Activated gamma-delta T cell treated with anti-CD3 and anti-CD28 coated beads, Interleukin-2, amount 50 U/mL, for 16 hours (primary cell): Measurements from ENCODE around the gene CUX1.
"Not testable (repeated sequence)": the region's sequence is repeated elsewhere in the genome, so short reads cannot be mapped to it uniquely, and the experiment has no call there.

Experiments
- DNase-seq: peaks from one replicate; pipeline ENCODE4 v3.0.0-alpha.2; 2020; ENCODE audit warnings: low read depth

CUX1 gene

DNA sequence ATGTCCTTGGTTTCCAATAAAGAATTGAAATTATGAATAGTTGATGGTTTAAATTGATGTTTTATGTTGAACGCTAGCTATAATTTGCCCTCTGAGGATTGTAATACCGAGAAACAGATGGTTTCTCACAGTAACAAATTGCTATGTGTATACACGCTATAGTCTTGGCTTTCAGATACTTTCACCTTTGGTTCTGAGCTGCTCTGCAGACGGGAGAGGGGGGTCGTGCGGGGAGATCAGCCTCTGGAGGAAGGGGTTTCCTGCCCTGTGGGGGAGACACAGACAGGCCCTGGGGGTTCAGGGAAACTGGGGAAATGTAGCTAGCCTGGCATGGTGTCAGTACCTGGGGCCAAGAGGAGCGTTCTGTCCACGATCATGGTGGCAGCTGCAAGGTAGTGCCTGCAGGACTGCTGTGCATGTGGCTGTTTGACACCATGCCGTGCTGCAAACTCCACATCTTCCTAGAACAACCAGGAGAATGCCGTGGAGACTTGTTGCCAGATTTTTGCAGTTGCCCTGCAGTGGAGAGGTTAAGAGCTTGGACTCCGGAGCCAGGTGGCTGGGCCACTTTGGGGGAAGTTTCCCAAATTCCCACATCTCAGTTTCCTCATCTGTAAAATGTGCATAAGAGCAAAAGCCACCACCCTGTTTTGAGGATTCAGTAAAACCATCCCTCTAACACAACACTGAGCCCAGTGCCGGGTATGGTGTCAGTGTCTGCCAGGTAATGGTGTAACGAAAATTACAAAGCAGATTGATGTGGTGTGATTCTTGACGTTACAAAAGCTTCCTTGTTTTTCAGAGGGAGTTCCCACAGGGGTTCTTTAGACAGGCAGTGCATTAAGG is 167.9 kb downstream of the CUX1 start:
- DNase-seq: no peak

DNA sequence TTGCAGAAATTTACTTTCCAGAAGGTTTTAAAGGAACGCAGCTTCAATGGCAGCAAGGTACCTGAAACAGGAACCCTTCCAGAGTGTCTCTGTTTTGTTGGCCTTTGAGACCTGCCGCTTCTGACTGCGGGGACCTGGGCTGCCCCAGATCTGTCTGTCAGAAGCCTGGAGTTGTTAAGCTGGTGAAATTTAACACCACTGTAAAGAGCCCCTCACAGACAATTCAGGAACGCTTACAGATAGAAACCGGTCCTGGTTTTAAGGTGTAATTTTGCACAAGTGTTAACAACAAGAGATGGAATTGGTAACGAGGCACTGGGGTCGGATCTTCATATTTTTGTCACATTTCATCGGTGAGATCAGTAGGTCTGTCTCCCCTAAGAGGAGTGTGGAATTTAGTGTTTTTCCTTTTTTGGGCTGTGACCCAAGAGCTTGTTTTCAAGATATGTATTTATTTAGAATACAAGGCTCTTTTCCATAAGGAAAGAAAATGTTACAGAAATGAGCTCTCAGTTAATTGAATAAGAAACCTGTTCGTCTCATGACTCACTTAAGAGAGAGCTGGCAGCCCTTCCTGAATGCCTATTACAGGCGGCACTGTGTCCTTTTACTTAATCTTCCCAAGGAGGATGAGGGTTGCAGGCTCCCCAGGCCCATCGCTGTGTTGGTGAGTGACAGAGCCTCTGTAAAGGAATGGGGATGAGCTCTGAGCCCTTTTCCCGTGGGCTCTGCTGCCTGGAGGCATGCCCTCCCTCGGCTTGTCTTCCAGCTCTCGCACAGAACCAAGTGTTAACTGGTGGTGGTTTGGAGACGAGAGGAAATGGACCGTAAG is 168.7 kb downstream of the CUX1 start:
- no peak for DNase-seq

DNA sequence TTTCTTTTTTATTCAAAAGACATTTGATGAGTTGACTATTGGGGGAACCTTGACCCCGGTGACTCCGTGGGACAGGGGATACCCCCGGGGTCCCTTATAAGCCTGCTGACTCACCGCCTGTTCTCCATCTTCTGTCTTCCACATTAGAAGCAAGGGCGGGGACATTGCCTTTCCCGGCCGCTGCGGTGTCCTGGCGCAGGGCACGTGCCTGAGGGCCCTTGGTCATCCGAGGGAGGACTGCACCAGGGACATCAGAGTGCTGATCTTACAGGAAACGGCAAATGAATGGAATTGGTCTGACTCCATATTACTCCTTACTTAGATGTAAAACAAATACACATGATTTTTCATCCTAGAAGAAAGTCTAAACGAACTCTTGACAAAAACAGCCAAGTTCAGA is 170.1 kb downstream of the CUX1 start:
- DNase-seq: no peak

DNA sequence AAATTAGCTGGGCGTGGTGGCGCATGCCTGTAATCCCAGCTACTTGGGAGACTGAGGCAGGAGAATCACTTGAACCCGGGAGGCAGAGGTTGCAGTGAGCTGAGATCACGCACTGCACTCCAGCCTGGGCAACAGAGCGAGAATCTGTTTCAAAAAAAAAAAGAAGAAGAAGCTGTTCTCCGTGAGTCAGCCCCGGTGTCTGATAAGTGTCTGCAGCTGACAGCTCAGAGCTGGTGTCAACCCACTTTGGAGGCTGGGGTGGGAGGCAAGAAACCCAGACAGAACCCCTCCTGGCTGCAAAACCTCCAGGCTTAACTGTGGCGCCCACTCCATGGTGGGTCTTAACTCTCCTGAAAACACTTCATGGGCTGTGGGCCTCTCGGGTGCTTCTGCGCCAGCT is 170.6 kb downstream of the CUX1 start:
- not testable (repeated sequence) for DNase-seq

DNA sequence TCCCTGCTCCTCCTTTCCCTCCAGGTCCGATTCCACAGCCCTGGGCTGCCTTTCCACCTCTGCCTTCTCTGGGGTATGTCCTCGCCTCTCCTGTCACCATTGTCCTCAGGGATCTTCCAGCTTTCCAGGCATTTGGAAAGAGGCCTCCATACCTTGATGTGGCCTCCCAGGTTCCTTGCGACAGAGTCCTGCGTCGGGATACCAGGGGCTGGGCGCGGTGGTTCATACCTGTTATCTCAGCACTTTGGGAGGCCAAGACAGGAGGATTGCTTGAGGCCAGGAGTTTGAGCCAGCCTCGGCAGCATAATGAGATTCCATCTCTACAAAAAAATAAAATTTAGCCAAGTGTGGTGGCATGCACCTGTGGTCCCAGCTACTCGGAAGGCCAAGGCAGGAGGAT is 171.1 kb downstream of the CUX1 start:
- no peak for DNase-seq

DNA sequence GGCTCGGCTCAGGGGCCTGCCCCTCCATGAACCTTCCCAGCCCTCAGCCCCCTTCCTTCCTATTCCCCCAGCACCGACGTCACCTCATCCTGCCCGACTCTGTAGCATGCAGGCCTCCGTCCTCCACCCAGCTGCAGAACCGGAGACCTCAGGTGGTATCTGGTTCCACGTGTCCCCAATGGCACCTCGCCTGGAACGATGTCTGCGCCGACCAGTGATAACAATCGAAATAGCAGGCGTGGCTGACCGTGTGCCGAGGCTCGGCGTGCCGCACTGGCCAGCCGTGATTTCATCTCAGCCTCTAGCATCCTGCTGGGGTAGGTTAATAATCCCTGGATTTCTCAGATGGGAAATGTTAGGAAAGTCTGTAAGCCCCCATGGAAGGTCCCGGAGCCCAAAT is 171.7 kb downstream of the CUX1 start:
- no peak for DNase-seq

DNA sequence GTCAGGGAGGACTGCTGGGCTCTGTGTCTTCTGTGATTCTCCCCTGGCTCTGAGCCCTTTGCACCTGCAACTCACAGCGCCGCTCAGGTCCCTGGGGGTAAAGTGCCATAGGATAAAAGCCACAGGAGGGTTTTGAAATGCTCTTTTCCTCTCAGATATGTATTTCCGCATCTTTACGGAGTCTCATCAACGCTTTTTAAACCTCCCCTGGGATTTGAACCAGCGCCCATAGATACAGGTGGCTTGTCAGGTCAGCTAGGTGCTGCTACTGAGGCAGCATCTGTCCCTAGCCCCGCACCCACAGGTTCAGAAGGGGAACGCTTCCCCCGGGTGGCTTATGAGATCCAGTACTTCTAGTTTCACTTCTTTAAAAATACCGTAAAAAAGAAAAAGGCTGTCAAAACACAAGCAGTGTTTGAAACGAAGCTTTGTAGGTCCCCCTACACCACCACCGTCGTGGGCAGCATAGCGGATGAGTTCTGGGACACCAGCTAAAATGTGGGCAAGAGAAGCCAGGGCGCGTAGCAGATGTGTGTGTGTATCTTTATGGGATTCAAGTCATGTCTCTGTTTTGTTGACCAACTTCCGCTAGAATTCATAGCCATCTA is 173.5 kb downstream of the CUX1 start:
- DNase-seq: no peak

DNA sequence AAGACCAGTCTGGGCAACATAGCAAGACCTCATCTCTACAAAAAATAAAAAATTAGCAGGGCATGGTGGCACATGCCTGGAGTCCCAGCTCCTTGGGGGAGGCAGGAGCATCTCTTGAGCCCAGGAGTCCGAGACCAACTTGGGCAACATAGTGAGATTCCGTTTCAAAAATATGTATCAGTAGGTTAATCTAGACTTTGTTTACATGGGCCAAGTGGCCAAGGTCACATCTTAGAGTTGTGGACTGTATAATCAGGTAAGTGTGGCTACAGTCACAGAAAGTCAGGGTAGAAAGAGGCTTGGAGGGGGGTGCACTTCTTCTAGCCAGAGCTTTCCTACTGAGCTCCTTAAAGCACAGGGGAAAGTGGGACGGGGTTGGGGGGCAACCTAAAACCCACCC is 174.4 kb downstream of the CUX1 start:
- DNase-seq: no peak

DNA sequence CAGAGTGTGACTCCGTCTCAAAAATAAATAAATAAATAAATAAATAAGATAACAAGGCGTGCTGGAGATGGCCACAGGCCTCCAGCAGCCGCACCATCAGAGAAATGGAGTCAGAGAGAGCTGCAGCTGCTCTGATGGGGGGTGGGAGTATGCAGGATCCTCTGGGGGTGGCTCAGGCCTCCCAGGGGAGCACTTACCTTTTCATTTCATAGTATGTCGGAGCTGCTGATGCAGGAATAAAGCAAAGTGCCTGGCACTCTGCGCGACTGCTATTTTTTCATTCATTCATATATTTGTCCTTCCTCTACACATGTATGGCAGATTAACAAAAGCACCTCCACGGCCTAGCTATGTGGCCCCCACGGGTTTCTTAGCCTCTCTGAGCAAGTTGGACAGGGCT is 175.9 kb downstream of the CUX1 start:
- DNase-seq: no peak

DNA sequence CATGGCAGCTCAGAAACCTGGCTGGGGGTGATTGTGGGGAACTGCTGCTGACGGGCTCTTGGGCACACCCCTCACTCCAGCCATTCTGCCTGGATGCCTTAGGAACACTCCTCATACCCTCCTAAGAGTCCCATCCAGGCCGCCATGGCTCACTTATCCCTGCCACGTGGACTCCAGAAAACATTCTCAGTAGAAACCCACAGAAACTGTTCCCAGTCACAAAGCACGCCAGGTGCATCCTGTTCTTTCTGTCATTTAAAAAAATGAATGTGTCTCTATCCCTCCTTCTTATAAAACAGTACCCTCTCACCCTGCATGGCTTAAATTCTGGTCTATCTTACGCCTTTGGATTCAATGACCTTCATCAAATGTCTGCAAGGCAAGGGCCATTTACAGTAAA is 177.7 kb downstream of the CUX1 start:
- DNase-seq: no peak

DNA sequence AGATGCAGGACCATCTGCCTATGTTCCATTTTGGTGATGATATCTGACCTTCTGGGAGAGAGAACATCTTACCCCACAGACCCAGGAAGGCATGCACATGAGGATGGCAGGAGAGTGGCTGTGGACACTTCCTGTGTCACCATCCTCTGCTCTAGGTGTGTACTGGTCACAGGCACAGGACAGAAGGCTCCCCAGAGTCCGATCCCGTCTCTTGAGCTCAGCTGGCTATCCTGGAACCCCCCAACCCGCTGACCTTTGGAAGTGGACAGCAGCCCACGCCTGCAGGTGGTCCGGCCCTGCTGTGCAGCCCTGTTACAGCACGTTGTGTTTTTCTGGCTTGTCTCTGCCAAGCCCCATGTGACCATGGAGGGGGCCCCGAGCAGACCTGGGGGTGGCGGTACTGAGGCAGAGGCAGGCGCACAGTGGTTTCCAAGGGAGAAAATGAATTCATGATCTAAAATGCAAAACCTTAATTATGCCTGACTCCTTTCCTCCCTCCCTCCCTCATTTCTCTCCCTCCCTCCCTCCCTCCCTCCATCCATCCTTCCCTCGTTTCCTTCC is 178.8 kb downstream of the CUX1 start:
- no peak for DNase-seq

DNA sequence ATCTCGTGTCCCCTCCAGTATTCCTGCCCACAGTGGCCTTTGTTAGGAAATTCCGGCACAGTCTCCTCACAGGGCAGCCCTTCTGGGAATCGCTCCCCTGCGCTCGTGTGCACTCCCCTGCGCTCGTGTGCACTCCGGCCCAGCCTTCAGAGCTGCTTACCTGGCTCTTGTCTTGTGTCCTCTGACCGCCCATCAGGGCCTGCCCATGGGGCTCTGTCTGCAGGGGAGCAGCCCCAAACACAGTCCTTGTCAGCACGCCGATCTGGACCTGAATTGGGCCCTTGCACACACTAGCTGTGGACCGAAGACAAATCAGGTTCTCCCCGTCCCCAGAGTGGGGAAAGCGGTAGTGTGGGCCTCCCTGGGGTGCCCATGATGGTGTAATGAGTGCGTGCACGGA is 179.4 kb downstream of the CUX1 start:
- DNase-seq: no peak

DNA sequence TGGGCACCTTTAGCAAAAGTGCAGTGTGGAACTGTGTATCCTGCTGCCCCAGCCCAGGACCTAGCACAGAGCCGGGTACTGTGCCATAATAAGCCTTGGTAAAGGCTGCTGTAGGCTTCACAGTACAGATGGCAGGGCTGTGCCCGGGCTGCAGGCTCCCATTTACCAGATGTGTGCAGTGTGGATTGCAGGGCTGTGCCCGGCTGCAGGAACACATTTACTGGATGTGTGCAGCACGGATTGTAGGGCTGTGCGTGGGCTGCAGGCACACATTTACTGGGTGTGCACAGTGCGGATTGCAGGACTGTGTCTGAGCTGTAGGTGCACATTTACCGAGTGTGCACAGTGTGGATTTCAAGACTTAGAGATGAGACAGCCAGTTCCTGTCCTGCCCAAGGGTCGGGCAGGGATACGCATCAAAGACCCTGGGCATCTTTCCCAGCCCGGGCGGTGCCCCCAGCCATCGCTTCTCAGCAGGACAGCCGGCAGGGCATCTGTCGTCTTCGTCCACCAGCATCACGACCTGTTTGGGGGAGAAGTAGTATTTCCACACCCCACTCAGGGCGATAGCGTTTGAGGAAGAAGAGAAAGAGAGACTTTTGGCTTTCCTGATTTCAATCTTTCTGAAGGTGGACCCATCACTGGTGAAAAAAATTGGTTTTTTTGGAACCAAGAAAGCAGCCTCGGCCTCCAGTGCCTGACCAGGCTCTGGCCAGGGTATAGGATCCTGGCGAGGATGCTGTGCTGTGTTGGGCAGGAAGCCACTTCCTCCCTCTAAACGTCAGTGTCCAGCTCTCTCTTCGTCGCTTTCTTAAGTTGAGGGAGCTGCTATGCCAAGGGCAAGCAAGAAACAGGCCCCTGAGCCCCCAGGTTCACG is 180.8 kb downstream of the CUX1 start:
- DNase-seq: no peak

DNA sequence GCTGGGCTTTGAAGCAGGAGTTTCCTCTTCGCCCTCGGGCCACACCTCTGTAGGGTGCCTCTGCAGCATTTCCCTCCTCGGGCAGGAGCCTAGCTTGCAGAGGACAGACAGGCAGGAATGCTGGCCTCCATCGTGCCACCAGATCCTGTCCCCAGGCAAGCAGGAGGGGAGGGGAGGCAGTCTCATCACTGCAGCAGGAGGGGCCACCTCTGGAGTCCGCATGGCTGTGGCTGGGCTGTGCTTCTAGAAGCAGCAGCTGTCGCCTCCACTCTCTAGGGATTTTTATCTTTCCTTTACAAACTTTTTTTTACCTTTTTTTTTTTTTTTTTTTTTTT is 181.4 kb downstream of the CUX1 start:
- no peak for DNase-seq

DNA sequence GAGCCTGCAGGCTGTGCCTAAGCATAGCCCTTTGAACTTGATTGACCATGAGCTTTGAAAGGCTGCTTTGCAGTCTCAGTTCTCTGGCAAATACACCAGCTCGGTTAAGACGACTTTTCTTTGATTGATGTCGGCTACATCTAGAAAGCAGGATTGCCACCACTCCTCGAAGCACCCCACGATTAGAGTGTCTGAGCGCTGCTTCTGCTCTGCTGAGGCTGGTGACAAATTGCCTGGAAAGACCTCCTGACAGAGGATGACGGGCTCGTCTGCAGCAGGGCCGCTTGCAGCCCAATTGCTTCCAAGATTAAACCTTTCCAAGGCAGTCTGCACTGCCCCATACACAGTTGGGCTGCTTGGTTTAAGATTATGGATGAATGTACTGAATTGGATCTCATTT is 182.0 kb downstream of the CUX1 start:
- no peak for DNase-seq

DNA sequence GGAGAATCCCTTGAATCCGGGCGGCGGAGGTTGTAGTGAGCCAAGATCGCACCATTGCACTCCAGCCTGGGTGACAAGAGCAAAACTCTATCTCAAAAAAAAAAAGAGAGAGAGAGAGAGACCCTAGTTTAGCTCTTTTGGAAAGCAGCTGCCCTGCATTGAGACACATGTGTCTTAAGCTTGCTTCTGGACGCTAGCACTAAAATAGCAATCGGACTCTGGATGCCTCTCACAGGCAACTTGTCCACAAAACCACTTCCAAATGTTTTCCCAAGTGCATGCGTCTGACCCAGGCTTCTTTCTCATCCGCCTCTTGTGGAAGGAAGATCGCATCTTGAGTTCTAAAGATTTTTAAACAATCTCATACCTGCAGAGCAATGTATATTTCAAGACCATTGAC is 182.7 kb downstream of the CUX1 start:
- no peak for DNase-seq

DNA sequence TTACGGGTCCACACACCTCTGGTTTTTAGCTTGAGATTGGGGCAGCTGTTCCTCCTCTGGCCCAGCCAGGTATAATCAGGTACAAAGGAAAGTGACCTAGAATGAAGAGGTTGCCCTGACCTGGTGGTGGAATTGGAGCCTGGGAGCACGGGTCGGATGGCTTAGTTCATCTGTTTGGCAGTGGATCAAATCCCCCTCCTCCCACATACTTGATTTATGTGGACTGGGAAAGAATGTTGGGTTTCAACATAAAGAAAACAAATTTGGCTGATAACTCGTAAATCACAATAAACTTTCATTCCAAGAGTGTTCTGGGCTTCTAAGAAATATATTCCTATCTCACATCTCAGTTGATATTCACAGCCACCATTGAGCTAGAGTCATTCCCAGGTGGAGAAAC is 186.8 kb downstream of the CUX1 start:
- no peak for DNase-seq

DNA sequence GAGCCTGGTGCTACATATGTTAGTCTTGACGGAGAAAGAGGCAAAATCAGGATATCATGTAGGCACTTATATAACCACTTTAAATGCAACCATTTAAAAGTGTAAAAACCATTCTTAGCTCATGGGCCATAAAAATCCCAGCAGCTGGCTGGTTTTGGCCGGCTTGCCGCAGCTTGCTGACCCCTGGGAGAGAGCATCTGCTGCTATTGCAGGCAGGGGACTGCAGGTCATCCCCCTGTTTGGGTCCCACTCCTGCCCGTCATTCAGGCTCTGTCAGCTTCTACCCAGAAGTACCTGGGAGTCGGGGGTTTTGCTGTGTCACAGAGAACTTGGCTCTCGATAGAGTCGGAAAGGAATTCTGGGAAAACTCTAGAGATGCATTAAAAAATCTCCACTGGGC is 187.4 kb downstream of the CUX1 start:
- no peak for DNase-seq

DNA sequence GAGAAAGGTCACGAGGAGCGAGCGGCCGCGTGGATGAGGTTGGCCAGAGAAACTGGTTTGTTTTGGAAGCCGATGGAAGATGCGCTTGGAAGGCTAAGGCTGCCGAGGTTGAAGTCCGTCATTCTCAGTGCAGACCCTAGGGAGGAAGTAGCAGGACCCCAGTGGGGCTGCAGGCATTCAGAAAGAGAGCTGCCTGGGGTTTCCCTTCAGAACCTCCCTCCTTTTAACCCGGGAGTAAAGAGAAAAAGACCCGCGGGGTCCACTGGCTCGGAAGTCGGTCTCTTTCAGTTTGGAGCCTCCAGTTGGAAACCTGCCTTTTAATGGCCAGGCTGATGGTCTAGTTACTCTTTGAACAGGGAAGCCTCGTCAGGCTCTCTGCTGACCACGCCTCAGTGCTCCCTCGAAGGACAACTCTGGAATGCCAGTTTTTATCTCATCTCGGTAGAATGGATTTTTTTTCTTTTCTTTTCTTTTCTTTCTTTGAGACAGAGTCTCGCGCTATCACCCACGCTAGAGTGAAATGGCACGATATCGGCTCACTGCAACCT is 188.6 kb downstream of the CUX1 start:
- DNase-seq: no peak

DNA sequence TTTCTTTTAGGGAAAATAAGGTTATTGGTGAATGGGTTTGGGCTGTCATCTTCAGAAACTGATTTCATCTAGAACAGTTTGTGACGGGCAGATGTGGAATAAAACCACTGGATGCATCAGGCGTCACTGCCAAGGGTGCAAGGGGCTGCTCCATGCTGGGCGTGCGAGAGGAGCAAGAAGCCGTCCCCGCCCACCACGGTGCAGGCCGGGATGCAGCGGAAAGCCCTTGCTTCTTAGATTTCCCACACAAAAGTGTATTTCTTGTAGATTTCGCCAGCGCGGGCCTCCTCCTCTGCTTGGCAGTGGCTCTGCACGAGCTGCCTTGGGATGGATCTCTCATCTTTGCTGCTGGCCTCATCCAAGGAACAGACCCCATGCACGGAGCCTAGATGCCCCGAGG is 189.3 kb downstream of the CUX1 start:
- no peak for DNase-seq

DNA sequence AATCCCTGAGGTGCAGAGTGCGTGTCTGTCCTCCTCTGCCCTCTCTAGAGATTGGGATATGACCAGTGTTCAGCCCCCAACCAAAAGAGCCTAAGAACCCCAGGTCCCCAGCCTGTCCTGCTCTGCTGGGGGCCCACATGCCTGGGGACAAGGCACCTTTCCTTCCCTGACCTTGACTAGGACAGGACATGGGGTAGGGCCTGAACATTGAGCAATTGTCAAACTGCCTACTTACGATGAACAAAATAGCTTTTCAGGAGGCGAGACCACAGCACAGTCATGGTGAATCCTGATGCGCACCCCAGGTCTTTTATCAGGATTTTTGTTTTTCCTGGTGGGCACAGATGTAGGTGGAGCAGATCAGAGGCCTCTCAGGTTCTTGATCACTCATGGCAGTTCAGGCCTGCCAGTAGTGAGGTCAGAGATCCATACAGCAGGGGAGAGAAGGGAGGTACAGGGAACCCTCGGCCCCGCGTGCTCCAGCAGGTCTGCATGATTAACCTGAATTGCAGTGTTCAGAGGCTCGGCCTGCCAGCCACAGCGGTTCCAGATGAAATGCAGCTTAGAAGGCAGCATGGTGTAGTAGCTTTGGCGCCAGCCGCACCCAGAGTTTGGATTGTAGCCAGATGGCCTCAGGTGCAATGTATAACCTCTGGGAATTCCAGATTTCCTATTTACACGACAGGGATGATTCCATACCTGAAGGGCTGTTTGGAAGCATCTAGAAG is 191.3 kb downstream of the CUX1 start:
- DNase-seq: no peak
